IMR-90 (cell line): Measurements from ENCODE around the gene UNC79. TPM values are rescaled to one million over a fixed set of nuclear protein-coding genes. Genes with fewer than 3 reads are reported as not detected.

Experiments
- ATAC-seq: fragments of 200-7000 bp; cut with Tn5 transposase; 2 replicates; pipeline ENCODE4 v1.9.1; 2020; ENCODE audit warnings: low read depth, mild to moderate bottlenecking, moderate library complexity
- BruUV-seq: library from RNA; stranded (reverse); fragments of 400-500 nt; replicated peaks from 2 replicates; lab custom pipeline; 2021; lab: Mats Ljungman, UMichigan
- CTCF ChIA-PET: fragments of 300-600 bp; formaldehyde crosslinking; extraction: SDS; loops from one replicate; lab custom pipeline; 2021; ENCODE audit warnings: antibody characterized with exemption; lab: Yijun Ruan, JAX
- POLR2A ChIA-PET: fragments of 300-600 bp; sonication (Branson Sonifier 250); formaldehyde crosslinking; loops from one replicate; lab custom pipeline; 2022; ENCODE audit warnings: antibody characterized with exemption; ENCODE audit not compliant: unreplicated experiment; lab: Charles Lee
- DNase-seq: peaks from one replicate; pipeline ENCODE4 v3.0.0; 2013
- H2AFZ ChIP-seq: replicated peaks from 2 replicates; pipeline ENCODE3; 2013; ENCODE audit warnings: low read length, mild to moderate bottlenecking; ENCODE audit not compliant: poor library complexity
- H2AK5ac ChIP-seq: 2 replicates; pipeline ENCODE4 v1.6.1; 2013; ENCODE audit warnings: low read depth, low read length, inconsistent platforms
- H2AK9ac ChIP-seq: replicated peaks from 2 replicates; pipeline ENCODE3; 2013; ENCODE audit warnings: mild to moderate bottlenecking, low read depth, low read length, moderate library complexity; ENCODE audit not compliant: poor library complexity
- H2BK120ac ChIP-seq: 2 replicates; pipeline ENCODE4 v1.6.1; 2013; ENCODE audit warnings: low read depth, low read length, inconsistent platforms
- H2BK15ac ChIP-seq: 3 replicates; pipeline ENCODE4 v1.6.1; 2013; ENCODE audit warnings: low read depth, low read length, inconsistent platforms
- H2BK20ac ChIP-seq: 2 replicates; pipeline ENCODE4 v1.6.1; 2013; ENCODE audit warnings: low read depth, mild to moderate bottlenecking, inconsistent platforms, low read length, moderate library complexity
- H2BK5ac ChIP-seq: 2 replicates; pipeline ENCODE4 v1.6.1; 2013; ENCODE audit warnings: mild to moderate bottlenecking, low read depth, low read length, inconsistent platforms; ENCODE audit not compliant: poor library complexity, severe bottlenecking
- H3K14ac ChIP-seq: replicated peaks from 2 replicates; pipeline ENCODE4 v1.6.1; 2013; ENCODE audit warnings: low read depth, low read length, inconsistent platforms
- H3K18ac ChIP-seq: 2 replicates; pipeline ENCODE4 v1.6.1; 2013; ENCODE audit warnings: low read depth, low read length, control low read depth
- H3K23ac ChIP-seq: 2 replicates; pipeline ENCODE4 v1.6.1; 2013; ENCODE audit warnings: low read depth, low read length, inconsistent platforms
- H3K27ac ChIP-seq: 2 replicates; pipeline ENCODE4 v1.5.1; 2013; ENCODE audit warnings: mild to moderate bottlenecking, control low read depth, low read length; ENCODE audit not compliant: insufficient read depth
- H3K27me3 ChIP-seq: 2 replicates; pipeline ENCODE4 v1.6.1; 2013; ENCODE audit warnings: low read length; ENCODE audit not compliant: control insufficient read depth, insufficient read depth
- H3K36me3 ChIP-seq: 2 replicates; pipeline ENCODE4 v1.6.1; 2013; ENCODE audit warnings: low read length, mixed read lengths; ENCODE audit not compliant: control insufficient read depth, insufficient read depth
- H3K4ac ChIP-seq: 2 replicates; pipeline ENCODE4 v1.6.1; 2013; ENCODE audit warnings: low read depth, low read length, inconsistent platforms
- H3K4me1 ChIP-seq: 2 replicates; pipeline ENCODE4 v1.6.1; 2013; ENCODE audit warnings: low read length, mixed read lengths; ENCODE audit not compliant: control insufficient read depth, insufficient read depth
- H3K4me2 ChIP-seq: 2 replicates; pipeline ENCODE4 v1.6.1; 2013; ENCODE audit warnings: low read depth, mild to moderate bottlenecking, control low read depth, low read length, moderate library complexity
- H3K4me3 ChIP-seq: 2 replicates; pipeline ENCODE4 v1.5.1; 2013; ENCODE audit warnings: low read depth, mild to moderate bottlenecking, control low read depth, low read length, moderate library complexity; ENCODE audit not compliant: insufficient read depth
- H3K56ac ChIP-seq: 2 replicates; pipeline ENCODE4 v1.6.1; 2013; ENCODE audit warnings: low read length, inconsistent platforms; ENCODE audit not compliant: insufficient read depth; ENCODE audit errors: extremely low read depth
- H3K79me1 ChIP-seq, 2 experiments: 2 replicates each; pipeline ENCODE4 v1.6.1; 2013; ENCODE audit warnings: low read length in 2 of 2, inconsistent platforms in 1 of 2, low read depth in 1 of 2
- H3K9ac ChIP-seq: 2 replicates; pipeline ENCODE4 v1.6.1; 2013; ENCODE audit warnings: low read depth, low read length, control low read depth
- H3K9me1 ChIP-seq: 2 replicates; pipeline ENCODE4 v1.6.1; 2013; ENCODE audit warnings: low read length, inconsistent platforms; ENCODE audit not compliant: insufficient read depth
- H3K9me3 ChIP-seq: 2 replicates; pipeline ENCODE4 v1.6.1; 2013; ENCODE audit warnings: low read length; ENCODE audit not compliant: control insufficient read depth, insufficient read depth
- H4K20me1 ChIP-seq: 2 replicates; pipeline ENCODE4 v1.6.1; 2013; ENCODE audit warnings: low read length, inconsistent platforms; ENCODE audit not compliant: insufficient read depth
- H4K5ac ChIP-seq: 2 replicates; pipeline ENCODE4 v1.6.1; 2013; ENCODE audit warnings: mild to moderate bottlenecking, low read depth, low read length, control low read depth
- H4K8ac ChIP-seq, 2 experiments: 2 replicates each; pipeline ENCODE4 v1.6.1; 2013; ENCODE audit warnings: low read depth in 2 of 2, low read length in 2 of 2, control low read depth in 1 of 2, inconsistent platforms in 1 of 2
- H4K91ac ChIP-seq: 2 replicates; pipeline ENCODE4 v1.6.1; 2013; ENCODE audit warnings: low read depth, low read length, inconsistent platforms; ENCODE audit not compliant: insufficient read depth
- BHLHE40 ChIP-seq: fragments of 150-350 bp; IDR thresholded peaks from 2 replicates; pipeline ENCODE4 v1.6.1; 2016; ENCODE audit warnings: mild to moderate bottlenecking, low read depth, low read length
- CEBPB ChIP-seq: IDR thresholded peaks from 2 replicates; pipeline ENCODE4 v1.6.1; 2012; ENCODE audit warnings: low read depth, low read length, improper control_type of control experiment
- CHD1 ChIP-seq: IDR thresholded peaks from 2 replicates; pipeline ENCODE4 v1.6.1; 2012; ENCODE audit warnings: low read depth, low read length, improper control_type of control experiment
- CTCF ChIP-seq: conservative IDR thresholded peaks from 2 replicates; pipeline ENCODE4 v1.5.1; 2012; ENCODE audit warnings: mild to moderate bottlenecking, low read depth, low read length, improper control_type of control experiment
- ELK1 ChIP-seq: fragments of 150-350 bp; IDR thresholded peaks from 2 replicates; pipeline ENCODE4 v1.6.1; 2016; ENCODE audit warnings: low read depth, mild to moderate bottlenecking, low read length, moderate library complexity, borderline replicate concordance
- FOS ChIP-seq: fragments of 150-350 bp; IDR thresholded peaks from 2 replicates; pipeline ENCODE4 v1.6.1; 2016; ENCODE audit warnings: low read depth, low read length
- MAFK ChIP-seq: IDR thresholded peaks from 2 replicates; pipeline ENCODE4 v1.6.1; 2012; ENCODE audit warnings: low read depth, low read length, improper control_type of control experiment
- MAZ ChIP-seq: IDR thresholded peaks from 2 replicates; pipeline ENCODE4 v1.6.1; 2012; ENCODE audit warnings: low read depth, mild to moderate bottlenecking, low read length, improper control_type of control experiment, moderate library complexity, borderline replicate concordance
- POLR2A ChIP-seq: IDR thresholded peaks from 2 replicates; pipeline ENCODE4 v1.6.1; 2012; ENCODE audit warnings: mild to moderate bottlenecking, low read depth, low read length
- RAD21 ChIP-seq: IDR thresholded peaks from 2 replicates; pipeline ENCODE4 v1.6.1; 2012; ENCODE audit warnings: low read length, improper control_type of control experiment
- RFX5 ChIP-seq: IDR thresholded peaks from 2 replicates; pipeline ENCODE4 v1.8.0; 2012; ENCODE audit warnings: low read depth, mild to moderate bottlenecking, low read length, moderate library complexity
- SMC3 ChIP-seq: fragments of 150-350 bp; IDR thresholded peaks from 2 replicates; pipeline ENCODE4 v1.6.1; 2016; ENCODE audit warnings: low read depth, mild to moderate bottlenecking, antibody characterized with exemption, low read length, moderate library complexity
- USF2 ChIP-seq: fragments of 150-350 bp; IDR thresholded peaks from 2 replicates; pipeline ENCODE4 v1.6.1; 2017; ENCODE audit warnings: mild to moderate bottlenecking, antibody characterized with exemption, low read length, low read depth
- WGBS, 2 experiments: methylation state at CpG; one replicate each; pipeline versions ENCODE4 v1.1.5 to v1.1.7; 2013; ENCODE audit warnings: missing lambda C conversion rate in 2 of 2; ENCODE audit not compliant: insufficient read length in 1 of 2; ENCODE audit errors: extremely low coverage in 2 of 2; 5-methylcytosine and 5-hydroxymethylcytosine counted together
- dilution Hi-C: fragments of 300-500 bp; cut with HindIII; formaldehyde crosslinking; loops from one replicate; pipeline ENCODE4 v1.14.3; 2018; ENCODE audit warnings: low sequenced_read_pairs; ENCODE audit not compliant: unreplicated experiment
- in situ Hi-C: fragments of 300-500 bp; cut with MboI; formaldehyde crosslinking; loops from 3 replicates; pipeline ENCODE4 v1.14.3; 2019; ENCODE audit warnings: low sequenced_read_pairs, inconsistent platforms, mixed read lengths
- intact Hi-C: fragments of 100-400 bp; cut with micrococcal nuclease; formaldehyde crosslinking; loops from 2 replicates; pipeline ENCODE4 v1.10.0; 2022
- polyA plus RNA-seq, 3 experiments: library from polyadenylated mRNA; depleted of rRNA; stranded (reverse); fragments of >200 nt; gene quantifications; 2 replicates each; pipeline ENCODE4 v1.2.3, GENCODE V29; 2012; ENCODE audit warnings: low replicate concordance in 1 of 3
- total RNA-seq: library from RNA; depleted of rRNA; stranded (reverse); fragments of >200 nt; gene quantifications from 2 replicates; pipeline ENCODE4 v1.2.3, GENCODE V29; 2012

The UNC79 gene
- total and polyA plus RNA-seq, 2 of the 4 experiments (the other 2 are of a cell fraction) = under 0.01 TPM

GRCh38 chr14:93719256-93719655 lies 288.5 kb downstream of the UNC79 start:
- H3K23ac ChIP-seq = no peak overlapping the region
- no peak overlapping the region for H2AK5ac ChIP-seq
- H3K4me1 ChIP-seq = no peaks in the 10 kb centered on the region
- no peak overlapping the region for H2AFZ ChIP-seq
- no peak overlapping the region for H3K27ac ChIP-seq
- BruUV-seq = no TSS peak
- DNase-seq (no peak), ATAC-seq (no peak)
- ChIA-PET POLR2A (no interaction called here), CTCF (no interaction called here)
- dilution Hi-C loops (no loop called here), intact Hi-C loops (no loop called here), in situ Hi-C loops (no loop called here)
- WGBS, 2 experiments = no CpG with 5 or more reads among the region's 3 CpGs
- TF ChIP-seq RAD21 = no peak
- TF ChIP-seq CEBPB = no peak
- no peak for TF ChIP-seq MAFK
- TF ChIP-seq FOS = no peak
- no peak for TF ChIP-seq ELK1
- no peak for TF ChIP-seq RFX5
- no peak for TF ChIP-seq CTCF
- TF ChIP-seq USF2 = no peak
- TF ChIP-seq SMC3 = no peak
- no peak for TF ChIP-seq CHD1
- no peak for TF ChIP-seq MAZ
- TF ChIP-seq POLR2A = no peak
- no peak for TF ChIP-seq BHLHE40
- H2BK20ac ChIP-seq = no peak overlapping the region
- no peak overlapping the region for H4K8ac ChIP-seq
- H3K9ac ChIP-seq = no peak overlapping the region
- H2AK9ac ChIP-seq = no peak overlapping the region
- H3K14ac ChIP-seq = no peak overlapping the region
- no peak overlapping the region for H2BK15ac ChIP-seq
- no peak overlapping the region for H3K4me3 ChIP-seq
- H3K4ac ChIP-seq = no peak overlapping the region
- no peaks in the 10 kb centered on the region for H3K36me3 ChIP-seq
- no peak overlapping the region for H3K56ac ChIP-seq
- no peaks in the 10 kb centered on the region for H4K20me1 ChIP-seq
- no peak overlapping the region for H3K4me2 ChIP-seq
- H4K91ac ChIP-seq = no peak overlapping the region
- no peak overlapping the region for H2BK120ac ChIP-seq
- no peak overlapping the region for H2BK5ac ChIP-seq
- H3K27me3 ChIP-seq = no peaks in the 10 kb centered on the region
- no peak overlapping the region for H4K5ac ChIP-seq
- peaks cover 23% of the 10 kb centered on the region for H3K9me3 ChIP-seq
- no peaks in the 10 kb centered on the region for H3K79me1 ChIP-seq
- no peaks in the 10 kb centered on the region for H3K9me1 ChIP-seq
- H3K18ac ChIP-seq = no peak overlapping the region
